DND-41 (cell line): ENCODE data around the gene TBCD.
A peak's percentile ranks its signal among the peaks of the same experiment; 100 is the strongest.

Source experiments
- ATAC-seq: fragments of 200-7000 bp; cut with Tn5 transposase; 3 replicates; pipeline ENCODE4 v1.9.1; 2021; ENCODE audit warnings: low read depth; ENCODE audit not compliant: insufficient read depth
- DNase-seq: peaks from one replicate; pipeline ENCODE4 v3.0.0-alpha.2; 2020
- H2AFZ ChIP-seq: 2 replicates; pipeline ENCODE4 v1.6.0; 2012; ENCODE audit warnings: low read depth, low read length
- H3K27ac ChIP-seq: 2 replicates; pipeline ENCODE4 v1.5.1; 2012; ENCODE audit warnings: low read length, inconsistent platforms
- H3K27me3 ChIP-seq: fragments of 200-600 bp; sonication (generic); 2 replicates; pipeline ENCODE4 v1.6.0; 2012; ENCODE audit warnings: low read length, mild to moderate bottlenecking, inconsistent platforms; ENCODE audit not compliant: insufficient read depth, poor library complexity
- H3K36me3 ChIP-seq: 2 replicates; pipeline ENCODE4 v1.5.1; 2012; ENCODE audit warnings: low read length, inconsistent platforms; ENCODE audit not compliant: insufficient read depth
- H3K4me1 ChIP-seq: 2 replicates; pipeline ENCODE4 v1.5.1; 2012; ENCODE audit warnings: mild to moderate bottlenecking, low read length; ENCODE audit not compliant: insufficient read depth
- H3K4me2 ChIP-seq: 2 replicates; pipeline ENCODE4 v1.6.0; 2012; ENCODE audit warnings: mild to moderate bottlenecking, moderate library complexity, low read length, inconsistent platforms; ENCODE audit not compliant: insufficient read depth
- H3K4me3 ChIP-seq, 2 experiments: fragments of 200-600 bp in 1 of 2; shearing (Covaris generic) in 1 of 2; 2 replicates each; pipeline ENCODE4 v1.5.1; 2012 to 2016; ENCODE audit warnings: inconsistent platforms in 2 of 2, low read length in 2 of 2, mild to moderate bottlenecking in 2 of 2, low read depth in 1 of 2, moderate library complexity in 1 of 2
- H3K79me2 ChIP-seq: 2 replicates; pipeline ENCODE4 v1.6.0; 2012; ENCODE audit warnings: low read length, inconsistent platforms; ENCODE audit not compliant: insufficient read depth
- H3K9ac ChIP-seq: 2 replicates; pipeline ENCODE4 v1.6.0; 2012; ENCODE audit warnings: low read depth, mild to moderate bottlenecking, inconsistent platforms, low read length, moderate library complexity
- H3K9me3 ChIP-seq: 2 replicates; pipeline ENCODE4 v1.5.1; 2012; ENCODE audit warnings: low read length, moderate library complexity, mild to moderate bottlenecking, inconsistent platforms; ENCODE audit not compliant: insufficient read depth, severe bottlenecking
- H4K20me1 ChIP-seq: 2 replicates; pipeline ENCODE4 v1.6.0; 2012; ENCODE audit warnings: low read length; ENCODE audit not compliant: insufficient read depth
- CTCF ChIP-seq: IDR thresholded peaks from 2 replicates; pipeline ENCODE4 v1.5.1; 2012; ENCODE audit warnings: borderline replicate concordance, low read length, moderate library complexity, mild to moderate bottlenecking; ENCODE audit not compliant: poor library complexity, severe bottlenecking; ENCODE audit errors: extremely low read depth
- EZH2 ChIP-seq: IDR thresholded peaks from 3 replicates; pipeline ENCODE4 v1.6.1; 2012; ENCODE audit warnings: borderline replicate concordance, low read depth, mild to moderate bottlenecking, moderate library complexity, low read length, inconsistent platforms; ENCODE audit not compliant: severe bottlenecking

The TBCD gene

GRCh38 chr17:82861393-82861775 lies 109.5 kb downstream of the TBCD start:
- no peak for DNase-seq
- Histone ChIP-seq H3K36me3 (peaks cover 23% of the 10 kb centered on the region; the same call in 1 of the 2 replicates), H3K9ac (peak overlapping the region; percentile 82), H3K27ac (peak overlapping the region; percentile 99), H3K4me3 (peak overlapping the region in 1 of 2 experiments; percentile 66; a peak in 2 of 4 replicates), H4K20me1 (0 out of 2 replicates have a peak, but pooled peaks cover 2% of the 10 kb centered on the region), H3K4me2 (peak overlapping the region; percentile 85), H3K9me3 (no peaks in the 10 kb centered on the region), H2AFZ (no peak overlapping the region), H3K27me3 (no peaks in the 10 kb centered on the region), H3K4me1 (peaks cover 86% of the 10 kb centered on the region), H3K79me2 (peaks cover 77% of the 10 kb centered on the region)
- no peak for ATAC-seq
- TF ChIP-seq CTCF (no peak), EZH2 (no peak)

- Histone ChIP-seq H3K27me3 (no peaks in the 10 kb centered on the region), H3K27ac (peak overlapping the region; percentile 99), H3K9me3 (no peaks in the 10 kb centered on the region), H3K36me3 (peaks cover 27% of the 10 kb centered on the region), H3K9ac (peak overlapping the region; percentile 73), H4K20me1 (0 out of 2 replicates have a peak, but pooled peaks cover 2% of the 10 kb centered on the region), H3K4me3 (peak overlapping the region in 1 of 2 experiments; percentile 33; a peak in 2 of 4 replicates), H3K79me2 (peaks cover 81% of the 10 kb centered on the region), H2AFZ (no peak overlapping the region), H3K4me2 (peak overlapping the region; percentile 58), H3K4me1 (peaks cover 94% of the 10 kb centered on the region)
- ATAC-seq (no peak), DNase-seq (no peak)
- no peak for TF ChIP-seq CTCF
- no peak for TF ChIP-seq EZH2
These were observed 110.3 kb downstream of the TBCD start for GRCh38 chr17:82862191-82862590.

- H3K27ac ChIP-seq = peak overlapping the region; percentile 99
- H2AFZ ChIP-seq = no peak overlapping the region
- H3K4me3 ChIP-seq = peak overlapping the region in 1 of 2 experiments; percentile 33; a peak in 2 of 4 replicates
- peaks cover 33% of the 10 kb centered on the region for H3K36me3 ChIP-seq
- H3K79me2 ChIP-seq = peaks cover 84% of the 10 kb centered on the region
- H3K9me3 ChIP-seq = no peaks in the 10 kb centered on the region
- TF ChIP-seq EZH2 = no peak
- TF ChIP-seq CTCF = no peak
- H3K4me2 ChIP-seq = peak overlapping the region; percentile 58
- 0 out of 2 replicates have a peak, but pooled peaks cover 2% of the 10 kb centered on the region for H4K20me1 ChIP-seq
- H3K4me1 ChIP-seq = peaks cover 99% of the 10 kb centered on the region
- no peaks in the 10 kb centered on the region for H3K27me3 ChIP-seq
- H3K9ac ChIP-seq = peak overlapping the region; percentile 73
- no peak for DNase-seq
- ATAC-seq = no peak
These were observed 111.0 kb downstream of the TBCD start for GRCh38 chr17:82862737-82863382.
